Parathyroid adenoma (tissue), 2 donors: ENCODE data around the gene DCP1A.
"Not testable (repeated sequence)": the region's sequence is repeated elsewhere in the genome, so short reads cannot be mapped to it uniquely, and the experiment has no call there.

Source experiments
- H2AFZ ChIP-seq: fragments of 300-600 bp; sonication (generic); one replicate; pipeline ENCODE4 v1.7.0; 2017; ENCODE audit warnings: antibody characterized with exemption, mild to moderate bottlenecking
- H3K27ac ChIP-seq: fragments of 300-600 bp; sonication (generic); one replicate; pipeline ENCODE4 v1.7.0; 2017
- H3K27me3 ChIP-seq: fragments of 300-600 bp; sonication (generic); one replicate; pipeline ENCODE4 v1.7.0; 2017; ENCODE audit warnings: low read length; ENCODE audit not compliant: control insufficient read depth, insufficient read depth
- H3K36me3 ChIP-seq: fragments of 300-600 bp; sonication (generic); one replicate; pipeline ENCODE4 v1.7.0; 2017; ENCODE audit warnings: low read length; ENCODE audit not compliant: control insufficient read depth, insufficient read depth
- H3K4me1 ChIP-seq: fragments of 300-600 bp; sonication (generic); one replicate; pipeline ENCODE4 v1.7.0; 2017; ENCODE audit warnings: control low read depth
- H3K4me2 ChIP-seq: fragments of 300-600 bp; sonication (generic); one replicate; pipeline ENCODE4 v1.7.0; 2017; ENCODE audit warnings: low read length
- H3K4me3 ChIP-seq: fragments of 300-600 bp; sonication (generic); one replicate; pipeline ENCODE4 v1.7.0; 2017; ENCODE audit warnings: low read depth, low read length
- H3K79me2 ChIP-seq: fragments of 300-600 bp; sonication (generic); one replicate; pipeline ENCODE4 v1.7.0; 2017; ENCODE audit warnings: control low read depth
- H3K9ac ChIP-seq: fragments of 300-600 bp; sonication (generic); one replicate; pipeline ENCODE4 v1.7.0; 2017; ENCODE audit warnings: mild to moderate bottlenecking
- H3K9me3 ChIP-seq: fragments of 300-600 bp; sonication (generic); one replicate; pipeline ENCODE4 v1.7.0; 2017; ENCODE audit warnings: low read length; ENCODE audit not compliant: control insufficient read depth
- TF ChIP-seq, protein P1 (sequence below): fragments of 300-600 bp; sonication (generic); IDR thresholded peaks from one replicate; pipeline ENCODE4 v1.7.0; 2017; ENCODE audit warnings: antibody characterized with exemption, mild to moderate bottlenecking
- donor health status: primary hyperparathyroidism.

The DCP1A gene

DNA sequence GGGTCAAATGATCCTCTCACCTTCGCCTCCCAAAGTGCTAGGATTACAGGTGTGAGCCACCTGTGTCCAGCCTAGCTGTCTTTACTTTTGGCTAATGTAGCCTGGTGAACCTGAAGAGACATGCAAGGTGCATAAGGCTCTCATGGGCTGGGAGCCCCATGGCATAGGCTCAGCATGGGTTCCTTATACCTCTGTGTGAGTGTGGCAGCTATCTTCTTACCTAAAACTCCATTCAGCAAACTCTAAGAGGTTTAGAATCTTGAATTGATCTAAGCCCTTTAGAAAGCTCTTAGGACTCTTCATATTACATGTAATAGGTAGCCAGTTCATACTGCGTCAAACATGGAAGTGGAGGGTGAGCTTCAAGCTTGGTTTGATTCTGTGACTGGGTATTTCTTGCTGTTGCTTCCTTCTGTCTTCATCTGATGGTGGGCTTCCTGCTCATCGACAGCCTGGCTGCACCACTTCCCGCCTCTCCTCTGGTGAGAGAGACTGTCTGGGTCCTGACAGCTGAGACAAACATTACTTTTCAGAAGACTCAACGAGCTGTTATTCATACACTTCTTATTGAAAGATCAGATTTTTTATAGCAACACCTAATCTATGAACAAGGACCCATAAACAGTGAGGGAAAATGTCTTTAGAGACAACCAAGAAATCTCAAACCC is 72.3 kb downstream of the DCP1A start:
- no peak overlapping the region for H3K27ac ChIP-seq
- TF ChIP-seq, protein P1, sequence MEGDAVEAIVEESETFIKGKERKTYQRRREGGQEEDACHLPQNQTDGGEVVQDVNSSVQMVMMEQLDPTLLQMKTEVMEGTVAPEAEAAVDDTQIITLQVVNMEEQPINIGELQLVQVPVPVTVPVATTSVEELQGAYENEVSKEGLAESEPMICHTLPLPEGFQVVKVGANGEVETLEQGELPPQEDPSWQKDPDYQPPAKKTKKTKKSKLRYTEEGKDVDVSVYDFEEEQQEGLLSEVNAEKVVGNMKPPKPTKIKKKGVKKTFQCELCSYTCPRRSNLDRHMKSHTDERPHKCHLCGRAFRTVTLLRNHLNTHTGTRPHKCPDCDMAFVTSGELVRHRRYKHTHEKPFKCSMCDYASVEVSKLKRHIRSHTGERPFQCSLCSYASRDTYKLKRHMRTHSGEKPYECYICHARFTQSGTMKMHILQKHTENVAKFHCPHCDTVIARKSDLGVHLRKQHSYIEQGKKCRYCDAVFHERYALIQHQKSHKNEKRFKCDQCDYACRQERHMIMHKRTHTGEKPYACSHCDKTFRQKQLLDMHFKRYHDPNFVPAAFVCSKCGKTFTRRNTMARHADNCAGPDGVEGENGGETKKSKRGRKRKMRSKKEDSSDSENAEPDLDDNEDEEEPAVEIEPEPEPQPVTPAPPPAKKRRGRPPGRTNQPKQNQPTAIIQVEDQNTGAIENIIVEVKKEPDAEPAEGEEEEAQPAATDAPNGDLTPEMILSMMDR, result no peak
- H3K4me2 ChIP-seq, result no peak overlapping the region
- no peaks in the 10 kb centered on the region for H3K4me1 ChIP-seq
- H3K36me3 ChIP-seq, result no peaks in the 10 kb centered on the region
- H3K9me3 ChIP-seq, result no peaks in the 10 kb centered on the region
- H3K9ac ChIP-seq, result no peak overlapping the region
- H3K4me3 ChIP-seq, result no peak overlapping the region
- H2AFZ ChIP-seq, result no peak overlapping the region
- H3K79me2 ChIP-seq, result no peaks in the 10 kb centered on the region
- no peaks in the 10 kb centered on the region for H3K27me3 ChIP-seq

DNA sequence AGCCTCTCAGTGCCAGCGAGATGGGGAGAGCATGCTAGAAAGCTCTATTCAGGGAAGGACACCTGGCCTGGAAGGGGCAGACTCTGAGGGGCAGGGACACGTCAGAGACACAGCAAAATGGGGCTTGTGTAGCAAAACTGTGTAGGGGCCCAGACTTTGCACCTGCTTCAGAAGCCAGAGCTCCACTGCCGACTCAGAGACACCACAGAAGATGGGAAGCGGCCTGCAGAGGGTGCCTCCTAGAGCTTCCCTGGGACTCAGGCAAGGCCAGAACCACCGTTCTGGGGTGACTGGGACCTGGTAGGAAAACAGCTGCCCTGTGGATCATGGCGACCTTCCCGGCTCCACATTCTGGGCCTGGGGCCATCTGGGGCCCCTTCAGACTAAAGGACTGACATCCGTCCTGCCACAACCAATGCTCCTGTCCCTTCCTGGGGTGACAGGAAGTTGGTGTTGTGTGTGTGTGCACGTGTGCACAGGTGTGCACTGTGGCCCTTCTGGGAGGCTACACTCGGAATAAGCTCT is 74.1 kb downstream of the DCP1A start:
- Histone ChIP-seq H3K4me3 (no peak overlapping the region), H3K36me3 (no peaks in the 10 kb centered on the region), H3K4me2 (no peak overlapping the region), H3K79me2 (no peaks in the 10 kb centered on the region), H3K27me3 (no peaks in the 10 kb centered on the region), H3K27ac (no peak overlapping the region), H2AFZ (no peak overlapping the region), H3K9ac (no peak overlapping the region), H3K4me1 (no peaks in the 10 kb centered on the region), H3K9me3 (no peaks in the 10 kb centered on the region)
- TF ChIP-seq, protein P1, result no peak

DNA sequence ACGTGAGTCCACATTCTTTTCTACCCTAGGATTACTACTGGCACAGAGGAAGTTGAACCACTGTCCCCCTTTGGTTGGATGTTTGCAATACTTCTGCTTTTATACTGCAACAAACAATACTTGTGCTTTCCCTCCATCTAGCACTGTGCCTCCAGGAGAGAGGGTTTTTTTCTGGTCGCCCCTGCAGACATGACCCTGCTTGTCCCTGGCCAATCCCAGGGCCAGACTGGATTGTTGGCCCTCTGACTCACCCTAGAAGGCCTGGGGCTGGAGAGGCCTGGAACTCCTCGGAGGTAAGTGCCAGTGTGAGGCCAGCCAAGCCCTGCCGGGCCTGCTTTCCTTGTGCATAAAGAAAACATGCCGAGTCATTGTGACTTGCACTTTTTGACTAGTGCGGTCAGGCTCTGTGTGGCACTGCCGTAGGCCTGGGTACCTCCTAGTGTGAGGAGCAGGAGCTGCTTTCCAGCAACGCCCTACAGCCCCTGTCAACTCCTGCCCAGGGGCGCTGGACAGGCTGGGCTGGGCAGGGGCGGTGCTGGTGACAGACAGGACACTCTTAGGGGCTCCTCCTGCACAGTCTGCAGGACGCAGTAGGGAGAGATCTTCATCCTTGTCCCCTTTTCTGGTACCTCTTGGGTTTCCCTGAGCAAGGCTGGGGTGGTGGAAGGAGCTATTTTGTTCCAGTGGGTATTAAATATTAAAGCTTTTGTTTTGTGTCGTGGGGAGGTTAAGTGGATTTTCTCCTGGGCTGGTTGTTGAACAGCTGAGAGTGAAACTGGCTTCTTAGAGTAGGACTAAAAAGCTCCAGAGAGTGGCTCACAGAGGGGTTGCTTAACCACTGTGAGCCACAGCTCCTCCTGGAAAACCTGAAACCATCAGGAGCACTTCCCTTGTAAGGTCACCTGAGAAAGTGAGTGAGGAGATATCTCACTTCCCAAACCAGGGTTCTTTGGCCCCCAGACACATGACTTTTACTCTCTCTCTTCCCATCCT is 77.2 kb downstream of the DCP1A start:
- H2AFZ ChIP-seq, result peak overlapping the region; percentile 79
- no peak overlapping the region for H3K4me2 ChIP-seq
- H3K9ac ChIP-seq, result no peak overlapping the region
- H3K79me2 ChIP-seq, result no peaks in the 10 kb centered on the region
- H3K27ac ChIP-seq, result no peak overlapping the region
- TF ChIP-seq, protein P1, result no peak
- H3K4me1 ChIP-seq, result no peaks in the 10 kb centered on the region
- H3K4me3 ChIP-seq, result no peak overlapping the region
- H3K36me3 ChIP-seq, result no peaks in the 10 kb centered on the region
- H3K27me3 ChIP-seq, result no peaks in the 10 kb centered on the region
- no peaks in the 10 kb centered on the region for H3K9me3 ChIP-seq

DNA sequence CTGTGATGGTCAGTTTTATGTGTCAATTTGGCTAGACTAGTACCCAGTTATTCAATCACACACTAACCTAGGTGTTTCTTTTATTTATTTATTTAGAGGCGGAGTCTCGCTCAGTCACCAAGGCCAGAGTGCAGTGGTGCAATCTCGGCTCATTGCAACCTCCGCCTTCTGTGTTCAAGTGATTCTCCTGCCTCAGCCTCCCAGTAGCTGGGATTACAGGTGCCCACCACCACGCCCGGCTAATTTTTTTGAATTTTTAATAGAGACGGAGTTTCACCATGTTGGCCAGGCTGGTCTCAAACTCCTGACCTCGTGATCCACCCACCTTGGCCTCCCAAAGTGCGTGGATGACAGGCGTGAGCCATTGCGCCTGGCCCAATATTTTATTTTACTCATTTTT is 78.2 kb downstream of the DCP1A start:
- H3K9me3 ChIP-seq, H3K9ac ChIP-seq, H3K27ac ChIP-seq: not testable (repeated sequence)

DNA sequence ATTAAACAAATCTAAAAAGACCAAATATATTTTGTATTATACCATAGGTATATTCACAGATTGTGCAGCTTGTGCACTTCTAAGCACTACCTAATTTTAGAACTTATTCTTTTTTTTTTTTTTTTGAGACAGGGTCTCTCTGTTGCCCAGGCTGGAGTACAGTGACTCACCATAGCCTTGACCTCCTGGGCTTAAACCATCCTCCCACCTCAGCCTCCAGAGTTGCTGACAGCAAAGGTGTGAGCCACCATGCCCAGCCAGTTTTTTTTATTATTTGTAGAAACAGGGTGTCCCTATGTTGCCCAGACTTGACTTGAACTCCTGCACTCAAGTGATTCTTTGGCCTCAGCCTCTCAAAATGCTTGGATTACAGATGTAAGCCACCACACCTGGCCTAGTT is 79.6 kb downstream of the DCP1A start:
- no peak overlapping the region for H3K27ac ChIP-seq
- H2AFZ ChIP-seq, result no peak overlapping the region

More for the DNA sequence above, 78.2 kb downstream of the DCP1A start:
- H3K4me2 ChIP-seq, H3K36me3 ChIP-seq, H2AFZ ChIP-seq, H3K27me3 ChIP-seq, H3K4me1 ChIP-seq, H3K79me2 ChIP-seq, H3K4me3 ChIP-seq: not testable (repeated sequence)

More for the DNA sequence above, 79.6 kb downstream of the DCP1A start:
- TF ChIP-seq, protein P1, result no peak
- Histone ChIP-seq H3K27me3 (no peaks in the 10 kb centered on the region), H3K79me2 (no peaks in the 10 kb centered on the region), H3K9ac (no peak overlapping the region), H3K9me3 (no peaks in the 10 kb centered on the region), H3K4me1 (no peaks in the 10 kb centered on the region), H3K36me3 (no peaks in the 10 kb centered on the region), H3K4me3 (no peak overlapping the region), H3K4me2 (no peak overlapping the region)
